Activated CD8-positive, alpha-beta T cell treated with anti-CD3 and anti-CD28 coated beads for 36 hours (primary cell): ENCODE results near the gene FSTL4. TPM values are rescaled to one million over a fixed set of nuclear protein-coding genes. Genes with fewer than 3 reads are reported as not detected.

Experiments used
- ATAC-seq: fragments of 200-7000 bp; cut with Tn5 transposase; one replicate; pipeline ENCODE4 v1.10.0; 2021; ENCODE audit warnings: mild to moderate bottlenecking, moderate library complexity
- CTCF ChIA-PET: fragments of 350-600 bp; sonication (Branson Sonifier 250); formaldehyde crosslinking; loops from one replicate; lab custom pipeline; 2021; ENCODE audit warnings: antibody characterized with exemption; lab: Charles Lee
- POLR2A ChIA-PET: fragments of 350-600 bp; sonication (Branson Sonifier 250); formaldehyde crosslinking; loops from one replicate; lab custom pipeline; 2021; ENCODE audit warnings: antibody characterized with exemption; lab: Charles Lee
- DNase-seq: peaks from one replicate; pipeline ENCODE4 v3.0.0-alpha.2; 2020
- H3K27ac Mint-ChIP-seq: one replicate; pipeline ENCODE4 v1.8.0; 2021; ENCODE audit warnings: mild to moderate bottlenecking, mixed read lengths
- H3K27me3 Mint-ChIP-seq: one replicate; pipeline ENCODE4 v1.8.0; 2021; ENCODE audit warnings: mixed read lengths
- H3K36me3 Mint-ChIP-seq: one replicate; pipeline ENCODE4 v1.8.0; 2021; ENCODE audit warnings: low read depth, mixed read lengths
- H3K4me1 Mint-ChIP-seq: one replicate; pipeline ENCODE4 v1.8.0; 2021; ENCODE audit warnings: low read depth, mixed read lengths
- H3K4me3 Mint-ChIP-seq: one replicate; pipeline ENCODE4 v1.8.0; 2021; ENCODE audit warnings: mild to moderate bottlenecking, moderate library complexity, mixed read lengths
- H3K9me3 Mint-ChIP-seq: one replicate; pipeline ENCODE4 v1.8.0; 2021; ENCODE audit warnings: mixed read lengths
- intact Hi-C: fragments of 100-400 bp; cut with micrococcal nuclease; formaldehyde crosslinking; loops from one replicate; pipeline ENCODE4 v1.10.0; 2022
- total RNA-seq, 2 experiments: library from RNA; stranded (reverse); gene quantifications; one replicate each; pipeline ENCODE4 v1.2.3, GENCODE V29; 2021
- TF ChIP-seq, protein P1 (sequence below): fragments of 200-600 bp; IDR thresholded peaks from one replicate; pipeline ENCODE4 v1.8.0; 2022; ENCODE audit warnings: antibody characterized with exemption, mild to moderate bottlenecking

Gene FSTL4
- total RNA-seq, 2 experiments from 2014 or later = not detected

DNA sequence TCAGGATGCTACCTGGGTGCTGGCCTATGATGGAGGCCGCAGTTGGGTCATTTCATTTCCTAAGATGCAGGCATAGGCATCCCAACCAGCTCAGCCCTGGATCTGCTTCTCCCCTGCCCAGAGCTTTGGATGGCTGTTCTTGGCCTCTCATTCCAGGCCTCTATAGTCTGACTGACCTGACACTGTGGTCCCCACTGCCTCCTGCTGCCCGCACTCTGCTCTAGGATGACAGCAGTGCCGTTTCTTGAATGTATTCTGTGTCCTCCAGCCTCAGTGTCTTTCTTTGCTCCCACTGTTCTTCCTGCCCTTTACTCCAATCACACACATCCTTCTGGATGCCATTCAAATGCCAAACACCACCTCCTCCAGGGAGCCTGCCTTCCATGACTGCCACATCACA, 324.8 kb downstream of the FSTL4 start:
- H3K4me3 Mint-ChIP-seq = no peak overlapping the region
- intact Hi-C loops = loop anchor here (5.0 kb wide), 1 partner anchor 175 kb away; no protein-coding TSS in a partner anchor
- H3K4me1 Mint-ChIP-seq = no peaks in the 10 kb centered on the region
- ChIA-PET POLR2A (no interaction called here), CTCF (interaction anchor here (0.6 to 3.4 kb wide), 8 partner anchors 23 to 182 kb away, joined by 3 to 13 read pairs (median 3); no protein-coding TSS in a partner anchor)
- H3K27me3 Mint-ChIP-seq = no peaks in the 10 kb centered on the region
- no peak overlapping the region for H3K27ac Mint-ChIP-seq
- H3K9me3 Mint-ChIP-seq = no peaks in the 10 kb centered on the region
- DNase-seq (peak; percentile 66), ATAC-seq (peak; percentile 60)
- H3K36me3 Mint-ChIP-seq = no peaks in the 10 kb centered on the region
- TF ChIP-seq, protein P1, sequence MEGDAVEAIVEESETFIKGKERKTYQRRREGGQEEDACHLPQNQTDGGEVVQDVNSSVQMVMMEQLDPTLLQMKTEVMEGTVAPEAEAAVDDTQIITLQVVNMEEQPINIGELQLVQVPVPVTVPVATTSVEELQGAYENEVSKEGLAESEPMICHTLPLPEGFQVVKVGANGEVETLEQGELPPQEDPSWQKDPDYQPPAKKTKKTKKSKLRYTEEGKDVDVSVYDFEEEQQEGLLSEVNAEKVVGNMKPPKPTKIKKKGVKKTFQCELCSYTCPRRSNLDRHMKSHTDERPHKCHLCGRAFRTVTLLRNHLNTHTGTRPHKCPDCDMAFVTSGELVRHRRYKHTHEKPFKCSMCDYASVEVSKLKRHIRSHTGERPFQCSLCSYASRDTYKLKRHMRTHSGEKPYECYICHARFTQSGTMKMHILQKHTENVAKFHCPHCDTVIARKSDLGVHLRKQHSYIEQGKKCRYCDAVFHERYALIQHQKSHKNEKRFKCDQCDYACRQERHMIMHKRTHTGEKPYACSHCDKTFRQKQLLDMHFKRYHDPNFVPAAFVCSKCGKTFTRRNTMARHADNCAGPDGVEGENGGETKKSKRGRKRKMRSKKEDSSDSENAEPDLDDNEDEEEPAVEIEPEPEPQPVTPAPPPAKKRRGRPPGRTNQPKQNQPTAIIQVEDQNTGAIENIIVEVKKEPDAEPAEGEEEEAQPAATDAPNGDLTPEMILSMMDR = peak; percentile 22

DNA sequence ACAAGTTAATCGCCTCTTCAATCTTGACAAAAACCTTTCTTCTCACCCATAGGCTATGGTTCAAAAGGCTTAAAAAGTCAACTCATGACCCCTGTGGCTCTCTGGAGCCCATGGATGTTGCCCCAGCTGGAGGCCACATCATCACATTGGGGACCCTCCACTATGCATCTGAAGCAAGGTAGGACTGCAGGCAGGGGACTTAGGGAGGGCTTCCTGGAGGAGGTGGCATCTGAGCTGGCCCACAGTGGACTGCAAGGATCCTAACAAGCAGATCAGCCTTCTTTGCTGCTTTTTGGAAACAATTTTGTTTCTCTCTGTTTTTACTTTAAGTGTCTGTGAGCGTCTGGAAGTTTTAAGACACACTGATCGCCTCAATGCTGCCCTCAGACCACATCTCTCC, 325.9 kb downstream of the FSTL4 start:
- Mint-ChIP-seq H3K27ac (no peak overlapping the region), H3K4me3 (no peak overlapping the region), H3K4me1 (no peaks in the 10 kb centered on the region), H3K27me3 (no peaks in the 10 kb centered on the region), H3K9me3 (no peaks in the 10 kb centered on the region), H3K36me3 (no peaks in the 10 kb centered on the region)
- ChIA-PET CTCF (interaction anchor here (0.9 to 3.4 kb wide), 2 partner anchors 172 to 176 kb away, joined by 3 to 13 read pairs; no protein-coding TSS in a partner anchor), POLR2A (no interaction called here)
- DNase-seq (no peak), ATAC-seq (no peak)
- TF ChIP-seq, protein P1 = no peak
- intact Hi-C loops = loop anchor here (5.0 kb wide), 1 partner anchor 174 kb away; no protein-coding TSS in a partner anchor

DNA sequence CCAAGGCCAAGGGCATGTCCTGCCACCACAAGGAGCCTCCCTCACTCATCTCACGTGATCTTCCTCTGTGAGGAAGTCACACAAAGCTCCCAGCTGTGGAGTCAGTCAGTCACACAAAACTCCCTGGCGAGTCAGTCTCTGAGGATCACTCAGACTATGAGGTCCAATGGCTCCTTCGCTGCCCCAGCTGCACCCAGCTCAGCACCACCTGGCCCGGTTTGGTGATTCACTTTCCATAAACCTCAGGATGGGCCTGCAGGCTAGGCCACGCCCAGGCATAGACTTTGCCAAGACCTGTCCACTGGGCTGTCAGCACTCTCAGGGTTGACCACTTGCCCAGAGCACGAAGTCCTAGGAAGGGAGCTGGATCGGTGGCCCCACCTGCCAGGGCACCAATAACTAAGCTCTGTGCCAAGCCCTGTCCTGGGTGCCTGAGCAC, 326.7 kb downstream of the FSTL4 start:
- H3K27ac Mint-ChIP-seq = no peak overlapping the region
- ATAC-seq (no peak), DNase-seq (no peak)
- no peaks in the 10 kb centered on the region for H3K27me3 Mint-ChIP-seq
- intact Hi-C loops = loop anchor here (5.0 kb wide), 1 partner anchor 173 kb away; no protein-coding TSS in a partner anchor
- no peaks in the 10 kb centered on the region for H3K9me3 Mint-ChIP-seq
- TF ChIP-seq, protein P1 = no peak
- H3K36me3 Mint-ChIP-seq = no peaks in the 10 kb centered on the region
- CTCF ChIA-PET = no interaction called here
- POLR2A ChIA-PET = no interaction called here
- no peaks in the 10 kb centered on the region for H3K4me1 Mint-ChIP-seq
- no peak overlapping the region for H3K4me3 Mint-ChIP-seq

DNA sequence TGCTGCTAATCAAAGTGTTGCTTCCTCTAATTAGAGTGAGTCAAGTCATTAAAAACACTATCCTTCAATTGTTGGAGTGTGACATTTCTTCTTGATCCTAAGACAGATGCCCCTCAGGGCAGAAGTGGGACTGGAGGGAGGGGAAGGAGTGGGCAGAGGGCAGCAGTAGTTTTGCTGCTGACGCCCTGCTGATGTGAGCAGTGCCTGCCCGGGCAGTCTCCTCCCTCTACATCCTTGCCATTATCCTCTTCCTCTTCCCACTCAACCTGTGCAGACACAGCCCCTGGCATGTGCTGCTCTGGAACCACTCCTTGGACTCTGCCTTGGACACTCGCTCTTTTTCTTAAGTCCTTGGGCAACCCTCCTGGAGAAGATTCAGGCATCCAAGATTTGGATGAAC, 328.0 kb downstream of the FSTL4 start:
- no peaks in the 10 kb centered on the region for H3K4me1 Mint-ChIP-seq
- no peaks in the 10 kb centered on the region for H3K36me3 Mint-ChIP-seq
- no peaks in the 10 kb centered on the region for H3K9me3 Mint-ChIP-seq
- DNase-seq (no peak), ATAC-seq (no peak)
- intact Hi-C loops = no loop called here
- ChIA-PET CTCF (no interaction called here), POLR2A (no interaction called here)
- no peak overlapping the region for H3K4me3 Mint-ChIP-seq
- TF ChIP-seq, protein P1 = no peak
- H3K27me3 Mint-ChIP-seq = no peaks in the 10 kb centered on the region
- no peak overlapping the region for H3K27ac Mint-ChIP-seq

DNA sequence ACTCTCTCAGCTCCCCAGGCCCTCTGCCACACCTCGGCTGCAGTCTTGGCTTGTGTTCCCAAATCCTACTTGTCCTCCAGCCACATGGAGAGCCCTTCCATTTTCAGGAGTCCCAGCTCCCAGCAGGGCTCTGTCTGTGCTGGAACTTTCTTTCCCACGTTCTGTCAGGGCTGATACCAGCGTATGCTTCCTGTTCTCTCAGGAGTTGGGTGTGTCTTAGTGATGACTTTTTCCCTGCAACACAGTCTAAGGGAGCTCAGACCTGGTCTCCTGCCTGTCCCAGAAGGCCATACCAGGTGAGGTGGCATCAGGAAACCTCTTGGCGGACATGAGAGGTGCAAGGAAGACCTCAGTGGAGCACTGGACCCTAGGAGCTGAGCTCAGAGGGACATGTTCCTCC, 334.0 kb downstream of the FSTL4 start:
- Mint-ChIP-seq H3K27ac (no peak overlapping the region), H3K27me3 (no peaks in the 10 kb centered on the region), H3K4me3 (no peak overlapping the region), H3K4me1 (no peaks in the 10 kb centered on the region), H3K36me3 (no peaks in the 10 kb centered on the region), H3K9me3 (no peaks in the 10 kb centered on the region)
- POLR2A ChIA-PET = no interaction called here
- CTCF ChIA-PET = no interaction called here
- DNase-seq = no peak
- no peak for ATAC-seq
- intact Hi-C loops = no loop called here
- TF ChIP-seq, protein P1 = no peak
